ENCODE results near the gene SSUH2. TPM values are rescaled to one million over a fixed set of nuclear protein-coding genes. Genes with fewer than 3 reads are reported as not detected.
"Not testable (repeated sequence)": the region's sequence is repeated elsewhere in the genome, so short reads cannot be mapped to it uniquely, and the experiment has no call there.

SSUH2 gene
- polyA plus RNA-seq, 3 donors, result 3.7 to 5.0 (median 3.8) TPM

- DNase-seq (ENCODE audit: low read depth in 3 of 3, low spot score in 2 of 3), result no peak
Observed at GRCh38 chr3:8660175-8661118, 15.8 kb upstream of the SSUH2 start.

GRCh38 chr3:8659242-8659641 is 14.6 kb upstream of the SSUH2 start:
- DNase-seq (ENCODE audit: low read depth in 3 of 3, low spot score in 2 of 3), result no peak

GRCh38 chr3:8658306-8659212 is 14.0 kb upstream of the SSUH2 start:
- DNase-seq (ENCODE audit: low read depth in 3 of 3, low spot score in 2 of 3), result no peak

- DNase-seq (ENCODE audit: low read depth in 3 of 3, low spot score in 2 of 3), result no peak
Observed at GRCh38 chr3:8657804-8658305, 13.3 kb upstream of the SSUH2 start.

- no peak for DNase-seq (ENCODE audit: low read depth in 3 of 3, low spot score in 2 of 3)
Observed at GRCh38 chr3:8656240-8656639, 11.6 kb upstream of the SSUH2 start.

- DNase-seq (ENCODE audit: low read depth in 3 of 3, low spot score in 2 of 3), result no peak
Observed at GRCh38 chr3:8655387-8655835, 10.8 kb upstream of the SSUH2 start.

GRCh38 chr3:8654572-8655329 is 10.2 kb upstream of the SSUH2 start:
- DNase-seq (ENCODE audit: low read depth in 3 of 3, low spot score in 2 of 3), result not testable (repeated sequence)

- no peak for DNase-seq (ENCODE audit: low read depth in 3 of 3, low spot score in 2 of 3)
Observed at GRCh38 chr3:8653800-8654408, 9.3 kb upstream of the SSUH2 start.

- DNase-seq (ENCODE audit: low read depth in 3 of 3, low spot score in 2 of 3), result no peak
Observed at GRCh38 chr3:8652324-8652987, 7.9 kb upstream of the SSUH2 start.

GRCh38 chr3:8651418-8652323 is 7.1 kb upstream of the SSUH2 start:
- no peak for DNase-seq (ENCODE audit: low read depth in 3 of 3, low spot score in 2 of 3)

GRCh38 chr3:8650583-8651416 is 6.2 kb upstream of the SSUH2 start:
- DNase-seq (ENCODE audit: low read depth in 3 of 3, low spot score in 2 of 3), result no peak

GRCh38 chr3:8649757-8650156 is 5.2 kb upstream of the SSUH2 start:
- no peak for DNase-seq (ENCODE audit: low read depth in 3 of 3, low spot score in 2 of 3)

GRCh38 chr3:8648909-8649741 is 4.5 kb upstream of the SSUH2 start:
- no peak for DNase-seq (ENCODE audit: low read depth in 3 of 3, low spot score in 2 of 3)

GRCh38 chr3:8647137-8647985 is 2.8 kb upstream of the SSUH2 start:
- no peak for DNase-seq (ENCODE audit: low read depth in 3 of 3, low spot score in 2 of 3)

- no peak for DNase-seq (ENCODE audit: low read depth in 3 of 3, low spot score in 2 of 3)
Observed at GRCh38 chr3:8646313-8646938, 1.8 kb upstream of the SSUH2 start.

Measured in right renal cortex interstitium (tissue), 3 donors.